HL-60 (cell line): ENCODE data around the gene DOCK9.

Experiments used
- DNase-seq, 2 experiments: peaks; one replicate each; pipeline ENCODE4 v3.0.0-alpha.2; 2010 to 2020; ENCODE audit warnings: low read depth in 1 of 2, low spot score in 1 of 2
- H3K27ac ChIP-seq: fragments of 250-450 bp; sonication (Bioruptor Pico); replicated peaks from 2 replicates; pipeline ENCODE4 v1.5.1; 2020; ENCODE audit warnings: mild to moderate bottlenecking, moderate library complexity
- H3K27me3 ChIP-seq: fragments of 250-450 bp; sonication (Bioruptor Pico); 2 replicates; pipeline ENCODE4 v1.5.1; 2021; ENCODE audit warnings: mild to moderate bottlenecking, moderate library complexity; ENCODE audit not compliant: insufficient read depth, poor library complexity, severe bottlenecking
- H3K4me3 ChIP-seq: replicated peaks from 2 replicates; pipeline ENCODE4 v1.5.1; 2011; ENCODE audit warnings: mild to moderate bottlenecking, control low read depth, low read length; ENCODE audit not compliant: insufficient read depth
- CTCF ChIP-seq: IDR thresholded peaks from one replicate; pipeline ENCODE4 v1.5.1; 2011; ENCODE audit warnings: low read length, control low read depth, inconsistent platforms; ENCODE audit not compliant: insufficient read depth
- GABPA ChIP-seq: IDR thresholded peaks from 2 replicates; pipeline ENCODE4 v1.6.1; 2012; ENCODE audit warnings: low read depth
- POLR2AphosphoS5 ChIP-seq: IDR thresholded peaks from 2 replicates; pipeline ENCODE4 v1.6.1; 2012; ENCODE audit warnings: low read depth
- REST ChIP-seq: IDR thresholded peaks from 2 replicates; pipeline ENCODE4 v1.6.1; 2012; ENCODE audit warnings: low read depth; ENCODE audit not compliant: insufficient replicate concordance
- SPI1 ChIP-seq: IDR thresholded peaks from 2 replicates; pipeline ENCODE4 v1.6.1; 2012; ENCODE audit warnings: low read depth, mild to moderate bottlenecking, borderline replicate concordance

The DOCK9 gene

GRCh38 chr13:98823442-98823841 lies 154.4 kb downstream of the DOCK9 start:
- no peak for DNase-seq
- Histone ChIP-seq H3K27ac (no peak overlapping the region), H3K27me3 (peaks cover 16% of the 10 kb centered on the region), H3K4me3 (no peak overlapping the region)
- no peak for TF ChIP-seq CTCF
- TF ChIP-seq SPI1 = no peak
- no peak for TF ChIP-seq REST
- TF ChIP-seq POLR2AphosphoS5 = no peak
- TF ChIP-seq GABPA = no peak

GRCh38 chr13:98822225-98822606 lies 155.6 kb downstream of the DOCK9 start:
- DNase-seq = no peak
- TF ChIP-seq REST (no peak), SPI1 (no peak), GABPA (no peak), CTCF (no peak), POLR2AphosphoS5 (no peak)
- H3K27ac ChIP-seq = no peak overlapping the region
- peaks cover 16% of the 10 kb centered on the region for H3K27me3 ChIP-seq
- H3K4me3 ChIP-seq = no peak overlapping the region

GRCh38 chr13:98821372-98822224 lies 156.3 kb downstream of the DOCK9 start:
- Histone ChIP-seq H3K4me3 (no peak overlapping the region), H3K27ac (no peak overlapping the region)

More at GRCh38 chr13:98821372-98822224, 156.3 kb downstream of the DOCK9 start:
- peaks cover 16% of the 10 kb centered on the region for H3K27me3 ChIP-seq
- no peak for DNase-seq
- TF ChIP-seq REST (no peak), CTCF (no peak), SPI1 (no peak), GABPA (no peak), POLR2AphosphoS5 (no peak)
